Uterus (tissue), 2 donors: ENCODE results near the gene PJA1.

Source experiments
- CTCF ChIP-seq, 4 experiments: fragments of 200-600 bp in 2 of 4; fragments of 450-650 bp in 2 of 4; sonication (generic) in 2 of 4; IDR thresholded peaks; one replicate each; pipeline ENCODE4 v1.5.1; 2016 to 2019; ENCODE audit warnings: antibody characterized with exemption in 4 of 4, mild to moderate bottlenecking in 2 of 4, moderate library complexity in 1 of 4
- POLR2A ChIP-seq, 2 donors: fragments of 450-650 bp; IDR thresholded peaks; one replicate each; pipeline ENCODE4 v1.6.1; 2016; ENCODE audit warnings: antibody characterized with exemption in 2 of 2, mild to moderate bottlenecking in 1 of 2, moderate library complexity in 1 of 2

GRCh38 chrX:69178592-69178991 is 13.3 kb upstream of the PJA1 start:
- TF ChIP-seq CTCF (IDR thresholded peaks at IDR 0.05) (no peak), POLR2A (IDR thresholded peaks at IDR 0.05) (no peak)
